Measurements from ENCODE around the gene MRM2.

The MRM2 gene

GRCh38 chr7:2256306-2257045, 14.5 kb upstream of the MRM2 start:
- H3K4me1 ChIP-seq (ENCODE audit: control insufficient read depth in 2 of 2, insufficient read depth in 2 of 2, low read length in 2 of 2), result no peaks in the 10 kb centered on the region
- peaks cover 8 to 14% of the 10 kb centered on the region in 2 donors for H3K36me3 ChIP-seq (ENCODE audit: control insufficient read depth in 2 of 2, insufficient read depth in 2 of 2, low read length in 2 of 2)
- H3K27me3 ChIP-seq (ENCODE audit: control insufficient read depth in 2 of 2, insufficient read depth in 2 of 2, low read length in 2 of 2), result no peaks in the 10 kb centered on the region
- no peaks in the 10 kb centered on the region for H3K9me3 ChIP-seq (ENCODE audit: control insufficient read depth in 2 of 2, low read length in 2 of 2)
- no peak overlapping the region for H3K9ac ChIP-seq (ENCODE audit: low read depth in 1 of 2, low read length in 2 of 2)
- H3K4me3 ChIP-seq (ENCODE audit: low read length in 2 of 2), result no peak overlapping the region
- H3K27ac ChIP-seq (ENCODE audit: low read depth in 2 of 2, low read length in 2 of 2), result no peak overlapping the region

- H3K27ac ChIP-seq (ENCODE audit: low read depth in 2 of 2, low read length in 2 of 2), result no peak overlapping the region
- H3K4me1 ChIP-seq (ENCODE audit: control insufficient read depth in 2 of 2, insufficient read depth in 2 of 2, low read length in 2 of 2), result no peaks in the 10 kb centered on the region
- H3K4me3 ChIP-seq (ENCODE audit: low read length in 2 of 2), result no peak overlapping the region
- no peak overlapping the region for H3K9ac ChIP-seq (ENCODE audit: low read depth in 1 of 2, low read length in 2 of 2)
- peaks cover 8 to 14% of the 10 kb centered on the region in 2 donors for H3K36me3 ChIP-seq (ENCODE audit: control insufficient read depth in 2 of 2, insufficient read depth in 2 of 2, low read length in 2 of 2)
- H3K27me3 ChIP-seq (ENCODE audit: control insufficient read depth in 2 of 2, insufficient read depth in 2 of 2, low read length in 2 of 2), result no peaks in the 10 kb centered on the region
- no peaks in the 10 kb centered on the region for H3K9me3 ChIP-seq (ENCODE audit: control insufficient read depth in 2 of 2, low read length in 2 of 2)
Measured at GRCh38 chr7:2255145-2256139, 13.4 kb upstream of the MRM2 start.

- H3K27ac ChIP-seq (ENCODE audit: low read depth in 2 of 2, low read length in 2 of 2), result no peak overlapping the region
- H3K4me3 ChIP-seq (ENCODE audit: low read length in 2 of 2), result no peak overlapping the region
- H3K4me1 ChIP-seq (ENCODE audit: control insufficient read depth in 2 of 2, insufficient read depth in 2 of 2, low read length in 2 of 2), result no peaks in the 10 kb centered on the region
- H3K36me3 ChIP-seq (ENCODE audit: control insufficient read depth in 2 of 2, insufficient read depth in 2 of 2, low read length in 2 of 2), result peaks cover 8 to 15% of the 10 kb centered on the region in 2 donors
- no peaks in the 10 kb centered on the region for H3K9me3 ChIP-seq (ENCODE audit: control insufficient read depth in 2 of 2, low read length in 2 of 2)
- H3K9ac ChIP-seq (ENCODE audit: low read depth in 1 of 2, low read length in 2 of 2), result no peak overlapping the region
- H3K27me3 ChIP-seq (ENCODE audit: control insufficient read depth in 2 of 2, insufficient read depth in 2 of 2, low read length in 2 of 2), result no peaks in the 10 kb centered on the region
Measured at GRCh38 chr7:2254429-2255144, 12.6 kb upstream of the MRM2 start.

GRCh38 chr7:2253525-2254244, 11.7 kb upstream of the MRM2 start:
- Histone ChIP-seq H3K36me3 (ENCODE audit: control insufficient read depth in 2 of 2, insufficient read depth in 2 of 2, low read length in 2 of 2) (peaks cover 8 to 13% of the 10 kb centered on the region in 2 donors), H3K27ac (ENCODE audit: low read depth in 2 of 2, low read length in 2 of 2) (no peak overlapping the region), H3K9me3 (ENCODE audit: control insufficient read depth in 2 of 2, low read length in 2 of 2) (no peaks in the 10 kb centered on the region), H3K4me1 (ENCODE audit: control insufficient read depth in 2 of 2, insufficient read depth in 2 of 2, low read length in 2 of 2) (no peaks in the 10 kb centered on the region), H3K9ac (ENCODE audit: low read depth in 1 of 2, low read length in 2 of 2) (no peak overlapping the region), H3K27me3 (ENCODE audit: control insufficient read depth in 2 of 2, insufficient read depth in 2 of 2, low read length in 2 of 2) (no peaks in the 10 kb centered on the region), H3K4me3 (ENCODE audit: low read length in 2 of 2) (no peak overlapping the region)

DNA sequence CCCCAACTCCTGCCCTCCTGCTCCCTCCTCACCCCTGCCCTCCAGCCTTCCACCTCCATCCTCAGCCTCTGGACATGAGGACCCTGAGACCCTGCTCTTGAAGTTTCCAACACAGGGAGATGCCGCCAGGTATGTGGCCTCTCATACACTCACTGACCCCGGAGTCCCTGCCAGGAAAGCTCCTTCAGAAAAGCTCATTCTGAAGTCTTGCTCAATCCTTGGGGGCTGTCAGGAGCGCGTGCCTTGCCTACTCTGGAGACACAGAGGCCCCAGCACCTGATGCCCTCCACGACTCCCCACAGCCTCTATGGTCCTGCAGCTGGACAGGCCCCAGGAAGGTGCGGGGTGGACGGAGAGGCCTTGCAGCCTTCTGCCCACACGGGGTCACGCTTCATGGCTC, 11.0 kb upstream of the MRM2 start:
- no peaks in the 10 kb centered on the region for H3K4me1 ChIP-seq (ENCODE audit: control insufficient read depth in 2 of 2, insufficient read depth in 2 of 2, low read length in 2 of 2)
- H3K36me3 ChIP-seq (ENCODE audit: control insufficient read depth in 2 of 2, insufficient read depth in 2 of 2, low read length in 2 of 2), result peaks cover 8 to 13% of the 10 kb centered on the region in 2 donors
- no peak overlapping the region for H3K4me3 ChIP-seq (ENCODE audit: low read length in 2 of 2)

GRCh38 chr7:2251841-2252771, 10.1 kb upstream of the MRM2 start:
- Histone ChIP-seq H3K4me3 (ENCODE audit: low read length in 2 of 2) (no peak overlapping the region), H3K9me3 (ENCODE audit: control insufficient read depth in 2 of 2, low read length in 2 of 2) (no peaks in the 10 kb centered on the region), H3K27ac (ENCODE audit: low read depth in 2 of 2, low read length in 2 of 2) (no peak overlapping the region), H3K4me1 (ENCODE audit: control insufficient read depth in 2 of 2, insufficient read depth in 2 of 2, low read length in 2 of 2) (no peaks in the 10 kb centered on the region), H3K9ac (ENCODE audit: low read depth in 1 of 2, low read length in 2 of 2) (no peak overlapping the region), H3K36me3 (ENCODE audit: control insufficient read depth in 2 of 2, insufficient read depth in 2 of 2, low read length in 2 of 2) (peaks cover 8 to 13% of the 10 kb centered on the region in 2 donors), H3K27me3 (ENCODE audit: control insufficient read depth in 2 of 2, insufficient read depth in 2 of 2, low read length in 2 of 2) (no peaks in the 10 kb centered on the region)

More for the DNA sequence above, 11.0 kb upstream of the MRM2 start:
- H3K27ac ChIP-seq (ENCODE audit: low read depth in 2 of 2, low read length in 2 of 2), result no peak overlapping the region
- no peaks in the 10 kb centered on the region for H3K27me3 ChIP-seq (ENCODE audit: control insufficient read depth in 2 of 2, insufficient read depth in 2 of 2, low read length in 2 of 2)
- H3K9ac ChIP-seq (ENCODE audit: low read depth in 1 of 2, low read length in 2 of 2), result no peak overlapping the region
- no peaks in the 10 kb centered on the region for H3K9me3 ChIP-seq (ENCODE audit: control insufficient read depth in 2 of 2, low read length in 2 of 2)

DNA sequence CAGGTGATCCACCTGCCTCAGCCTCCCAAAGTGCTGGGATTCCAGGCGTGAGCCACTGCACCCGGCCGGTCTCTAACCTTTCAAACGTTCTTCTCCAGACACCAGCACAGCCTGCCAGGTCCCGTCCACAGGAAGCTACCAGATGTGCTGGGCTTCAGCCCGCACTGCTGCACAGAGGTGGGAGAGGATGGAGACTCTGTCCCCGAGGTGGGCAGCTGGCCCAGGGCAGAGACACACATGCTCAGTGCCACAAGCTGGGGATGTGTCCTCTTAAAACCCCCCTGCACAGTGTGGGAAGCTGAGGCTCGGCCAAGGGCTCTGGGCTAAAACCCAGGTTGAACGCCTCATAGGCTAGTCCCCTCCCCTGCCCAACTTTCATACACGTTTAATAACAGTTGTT, 9.4 kb upstream of the MRM2 start:
- Histone ChIP-seq H3K27me3 (ENCODE audit: control insufficient read depth in 2 of 2, insufficient read depth in 2 of 2, low read length in 2 of 2) (no peaks in the 10 kb centered on the region), H3K27ac (ENCODE audit: low read depth in 2 of 2, low read length in 2 of 2) (no peak overlapping the region), H3K4me3 (ENCODE audit: low read length in 2 of 2) (no peak overlapping the region), H3K4me1 (ENCODE audit: control insufficient read depth in 2 of 2, insufficient read depth in 2 of 2, low read length in 2 of 2) (no peaks in the 10 kb centered on the region), H3K9ac (ENCODE audit: low read depth in 1 of 2, low read length in 2 of 2) (no peak overlapping the region), H3K36me3 (ENCODE audit: control insufficient read depth in 2 of 2, insufficient read depth in 2 of 2, low read length in 2 of 2) (peaks cover 8 to 13% of the 10 kb centered on the region in 2 donors), H3K9me3 (ENCODE audit: control insufficient read depth in 2 of 2, low read length in 2 of 2) (no peaks in the 10 kb centered on the region)

- no peak overlapping the region for H3K9ac ChIP-seq (ENCODE audit: low read depth in 1 of 2, low read length in 2 of 2)
- no peak overlapping the region for H3K4me3 ChIP-seq (ENCODE audit: low read length in 2 of 2)
- no peaks in the 10 kb centered on the region for H3K4me1 ChIP-seq (ENCODE audit: control insufficient read depth in 2 of 2, insufficient read depth in 2 of 2, low read length in 2 of 2)
- no peaks in the 10 kb centered on the region for H3K27me3 ChIP-seq (ENCODE audit: control insufficient read depth in 2 of 2, insufficient read depth in 2 of 2, low read length in 2 of 2)
- peak overlapping the region in 1 of 2 donors; percentile 43 for H3K27ac ChIP-seq (ENCODE audit: low read depth in 2 of 2, low read length in 2 of 2)
- no peaks in the 10 kb centered on the region for H3K9me3 ChIP-seq (ENCODE audit: control insufficient read depth in 2 of 2, low read length in 2 of 2)
- H3K36me3 ChIP-seq (ENCODE audit: control insufficient read depth in 2 of 2, insufficient read depth in 2 of 2, low read length in 2 of 2), result peaks cover 1 to 7% of the 10 kb centered on the region in 2 donors
Measured at GRCh38 chr7:2249744-2250323, 7.8 kb upstream of the MRM2 start.

All from mucosa of rectum (tissue), 2 donors.